ENCODE results near the gene CREBBP. TPM values are rescaled to one million over a fixed set of nuclear protein-coding genes. Genes with fewer than 3 reads are reported as not detected.

Gene CREBBP
- total and polyA plus RNA-seq, 2 donors from 2014 or later = 5.9 to 74.6 TPM

DNA sequence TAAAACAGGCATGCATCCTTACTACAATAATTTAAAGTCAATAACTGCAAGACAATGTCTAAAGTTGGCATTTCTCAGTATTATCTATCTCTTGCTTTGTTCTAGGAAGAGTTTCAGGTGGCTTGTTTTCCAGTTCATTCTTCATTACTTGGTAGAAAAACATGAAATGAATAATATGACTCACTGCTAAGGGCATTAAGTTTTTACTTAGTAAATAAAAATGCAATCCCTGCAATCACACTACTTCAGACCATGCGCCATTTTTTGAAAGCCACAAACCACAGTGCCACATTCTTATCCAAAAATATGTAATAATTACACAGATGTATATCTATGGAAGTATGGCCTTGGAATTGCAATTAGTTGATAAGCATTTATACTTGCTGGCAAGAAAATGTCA lies 55.4 kb downstream of the CREBBP start:
- Histone ChIP-seq H3K36me3 (ENCODE audit: control insufficient read depth in 2 of 3, insufficient read depth in 3 of 3, low read length in 3 of 3) (no peaks in the 10 kb centered on the region), H3K27me3 (ENCODE audit: control insufficient read depth, insufficient read depth, low read length) (no peaks in the 10 kb centered on the region), H3K9ac (ENCODE audit: low read length in 3 of 3) (no peak overlapping the region), H3K4me3 (ENCODE audit: low read length in 3 of 3) (no peak overlapping the region), H3K27ac (ENCODE audit: low read depth in 2 of 2, low read length in 2 of 2) (no peak overlapping the region), H3K4me1 (ENCODE audit: control insufficient read depth in 2 of 3, insufficient read depth in 2 of 3, low read depth in 1 of 3, low read length in 3 of 3) (peaks cover 0 to 35% (median 16%) of the 10 kb centered on the region in 3 donors), H3K9me3 (ENCODE audit: control insufficient read depth in 2 of 3, insufficient read depth in 1 of 3, low read length in 3 of 3) (no peaks in the 10 kb centered on the region)
- FAIRE-seq = no peak
- intact Hi-C loops (cut with DNase I) = no loop called here
- DNase-seq = no peak
- TF ChIP-seq, protein P1, sequence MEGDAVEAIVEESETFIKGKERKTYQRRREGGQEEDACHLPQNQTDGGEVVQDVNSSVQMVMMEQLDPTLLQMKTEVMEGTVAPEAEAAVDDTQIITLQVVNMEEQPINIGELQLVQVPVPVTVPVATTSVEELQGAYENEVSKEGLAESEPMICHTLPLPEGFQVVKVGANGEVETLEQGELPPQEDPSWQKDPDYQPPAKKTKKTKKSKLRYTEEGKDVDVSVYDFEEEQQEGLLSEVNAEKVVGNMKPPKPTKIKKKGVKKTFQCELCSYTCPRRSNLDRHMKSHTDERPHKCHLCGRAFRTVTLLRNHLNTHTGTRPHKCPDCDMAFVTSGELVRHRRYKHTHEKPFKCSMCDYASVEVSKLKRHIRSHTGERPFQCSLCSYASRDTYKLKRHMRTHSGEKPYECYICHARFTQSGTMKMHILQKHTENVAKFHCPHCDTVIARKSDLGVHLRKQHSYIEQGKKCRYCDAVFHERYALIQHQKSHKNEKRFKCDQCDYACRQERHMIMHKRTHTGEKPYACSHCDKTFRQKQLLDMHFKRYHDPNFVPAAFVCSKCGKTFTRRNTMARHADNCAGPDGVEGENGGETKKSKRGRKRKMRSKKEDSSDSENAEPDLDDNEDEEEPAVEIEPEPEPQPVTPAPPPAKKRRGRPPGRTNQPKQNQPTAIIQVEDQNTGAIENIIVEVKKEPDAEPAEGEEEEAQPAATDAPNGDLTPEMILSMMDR (IDR thresholded peaks at IDR 0.05; ENCODE audit: borderline replicate concordance, extremely low read depth, insufficient read depth) = no peak

DNA sequence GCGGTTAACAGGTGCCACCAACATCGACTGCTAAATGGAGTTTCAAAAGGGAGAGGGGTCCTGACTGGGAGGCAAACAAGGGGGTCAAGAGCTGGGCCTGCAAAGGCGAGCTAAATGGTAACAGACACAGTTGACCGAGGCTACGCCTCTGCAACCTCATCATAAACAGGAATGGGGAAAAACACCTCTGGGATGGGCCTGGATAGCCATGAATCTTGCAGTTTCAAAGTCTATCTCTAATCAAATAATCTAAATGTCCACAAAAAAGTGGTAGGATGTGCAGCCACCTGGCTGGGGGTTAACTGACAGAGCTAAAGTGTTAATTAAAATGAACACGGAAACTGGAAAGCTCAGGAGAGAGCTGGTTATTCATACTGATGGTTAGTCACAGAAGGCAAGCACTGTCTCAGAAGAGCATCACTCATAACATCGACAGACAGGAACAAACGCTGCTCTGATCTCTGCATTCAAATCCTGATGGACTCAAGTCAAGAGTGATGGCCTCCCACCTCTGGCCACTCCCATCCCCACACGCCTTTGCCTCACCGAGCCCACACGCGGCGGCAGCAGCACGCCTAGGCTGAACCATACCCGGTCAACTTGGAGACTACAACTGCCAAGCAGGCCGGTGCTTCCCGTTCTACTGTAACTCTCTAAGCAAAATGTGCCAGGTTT lies 56.3 kb downstream of the CREBBP start:
- H3K27ac ChIP-seq (ENCODE audit: low read depth in 2 of 2, low read length in 2 of 2) = no peak overlapping the region
- TF ChIP-seq, protein P1 (IDR thresholded peaks at IDR 0.05; ENCODE audit: borderline replicate concordance, extremely low read depth, insufficient read depth) = no peak
- H3K27me3 ChIP-seq (ENCODE audit: control insufficient read depth, insufficient read depth, low read length) = no peaks in the 10 kb centered on the region
- H3K4me1 ChIP-seq (ENCODE audit: control insufficient read depth in 2 of 3, insufficient read depth in 2 of 3, low read depth in 1 of 3, low read length in 3 of 3) = peaks cover 0 to 38% (median 22%) of the 10 kb centered on the region in 3 donors
- no peaks in the 10 kb centered on the region for H3K9me3 ChIP-seq (ENCODE audit: control insufficient read depth in 2 of 3, insufficient read depth in 1 of 3, low read length in 3 of 3)
- H3K9ac ChIP-seq (ENCODE audit: low read length in 3 of 3) = no peak overlapping the region
- no peaks in the 10 kb centered on the region for H3K36me3 ChIP-seq (ENCODE audit: control insufficient read depth in 2 of 3, insufficient read depth in 3 of 3, low read length in 3 of 3)
- intact Hi-C loops (cut with DNase I) = no loop called here
- DNase-seq (no peak), FAIRE-seq (no peak)
- H3K4me3 ChIP-seq (ENCODE audit: low read length in 3 of 3) = no peak overlapping the region

DNA sequence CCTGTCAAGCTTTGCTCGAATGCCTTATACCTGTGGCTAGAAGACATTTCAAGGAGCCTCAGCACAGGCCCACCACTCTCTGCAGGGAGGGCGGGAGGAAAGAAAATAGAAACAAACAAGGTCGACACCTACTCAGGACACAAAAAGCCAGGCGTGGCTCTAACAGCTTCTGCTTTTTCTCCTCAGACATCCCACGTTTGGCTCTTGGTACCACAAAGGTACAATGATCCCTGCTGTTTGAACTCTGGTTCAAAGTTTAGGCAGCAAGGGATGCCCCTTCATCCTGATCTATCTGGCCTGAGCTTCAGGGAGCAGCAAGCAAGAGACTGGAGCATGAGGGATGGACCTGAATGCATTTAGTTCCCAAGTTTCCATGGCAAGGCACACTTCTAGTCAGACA lies 57.1 kb downstream of the CREBBP start:
- H3K27me3 ChIP-seq (ENCODE audit: control insufficient read depth, insufficient read depth, low read length) = no peaks in the 10 kb centered on the region
- H3K4me1 ChIP-seq (ENCODE audit: control insufficient read depth in 2 of 3, insufficient read depth in 2 of 3, low read depth in 1 of 3, low read length in 3 of 3) = peaks cover 0 to 41% (median 26%) of the 10 kb centered on the region in 3 donors
- intact Hi-C loops (cut with DNase I) = no loop called here
- TF ChIP-seq, protein P1 (IDR thresholded peaks at IDR 0.05; ENCODE audit: borderline replicate concordance, extremely low read depth, insufficient read depth) = no peak
- H3K4me3 ChIP-seq (ENCODE audit: low read length in 3 of 3) = no peak overlapping the region
- no peak for FAIRE-seq
- no peaks in the 10 kb centered on the region for H3K36me3 ChIP-seq (ENCODE audit: control insufficient read depth in 2 of 3, insufficient read depth in 3 of 3, low read length in 3 of 3)
- H3K9ac ChIP-seq (ENCODE audit: low read length in 3 of 3) = no peak overlapping the region
- no peak overlapping the region for H3K27ac ChIP-seq (ENCODE audit: low read depth in 2 of 2, low read length in 2 of 2)
- DNase-seq = no peak
- no peaks in the 10 kb centered on the region for H3K9me3 ChIP-seq (ENCODE audit: control insufficient read depth in 2 of 3, insufficient read depth in 1 of 3, low read length in 3 of 3)

All from kidney (tissue), 14 donors.